A549 treated with CORT108297 at 1 μM for 4 hours (cell line): ENCODE data around the gene GPC3. TPM values are rescaled to one million over a fixed set of nuclear protein-coding genes. Genes with fewer than 3 reads are reported as not detected.

Experiments used
- total RNA-seq: library from RNA; stranded (reverse); fragments of 200-300 nt; extraction: Qiagen RNA extraction; gene quantifications from 5 replicates; pipeline ENCODE4 v1.2.3, GENCODE V29; 2022

Gene GPC3
- 0.18 TPM in 1 of 5 replicates, not detected in the others for total RNA-seq

DNA sequence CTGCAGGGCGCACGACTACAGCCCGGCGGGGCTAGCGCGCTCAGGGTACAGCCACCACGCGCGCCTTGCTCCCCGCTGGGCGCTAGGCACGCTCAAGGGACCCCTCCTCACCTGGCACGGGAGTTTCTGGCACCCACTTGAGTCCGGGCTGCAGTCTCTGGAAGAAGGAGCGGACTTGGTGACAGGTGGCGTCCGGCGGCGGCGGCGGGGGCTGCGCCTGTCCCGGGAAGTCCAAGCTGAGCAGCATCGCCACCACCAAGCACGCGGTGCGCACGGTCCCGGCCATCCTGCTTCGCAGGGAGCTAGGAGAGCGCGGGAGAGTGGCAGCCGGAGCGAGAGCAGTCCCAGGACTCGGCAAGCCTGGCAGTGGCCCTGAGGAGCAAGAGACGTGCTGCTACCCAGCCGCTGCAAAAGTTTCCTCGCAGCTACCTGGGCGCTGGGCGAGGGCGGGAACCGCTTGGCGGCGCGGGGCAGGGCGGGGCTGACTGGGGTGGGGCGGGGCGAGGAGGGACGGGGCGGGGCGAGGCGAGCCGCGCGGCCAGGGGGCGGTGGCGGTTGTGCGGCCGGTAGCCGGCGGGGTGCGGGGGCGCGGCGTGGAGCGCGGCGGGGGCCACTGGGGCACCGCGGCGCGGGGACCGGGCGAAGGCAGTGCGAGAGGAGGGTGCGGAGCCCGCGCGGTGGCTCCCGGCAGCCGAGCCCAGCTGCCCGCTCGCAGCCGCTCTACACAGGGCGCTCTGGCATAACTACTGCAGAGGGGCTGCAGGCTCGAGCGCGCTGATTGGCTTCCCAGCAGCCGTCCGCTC lies at the start of gene GPC3:
Gene GPC3, minus strand, starts transcription at position 431 of the 803 bp plus-strand sequence.

